Glutamatergic neuron (in vitro differentiated cells): ENCODE data around the gene ZNF649. TPM values are rescaled to one million over a fixed set of nuclear protein-coding genes. Genes with fewer than 3 reads are reported as not detected.

Experiments
- DNase-seq: peaks from one replicate; pipeline ENCODE4 v3.0.0; 2022
- H3K27ac Mint-ChIP-seq: one replicate; pipeline ENCODE4 v1.8.0; 2020; ENCODE audit warnings: mild to moderate bottlenecking, mixed read lengths, inconsistent platforms; ENCODE audit not compliant: unreplicated experiment
- H3K27me3 Mint-ChIP-seq: one replicate; pipeline ENCODE4 v1.8.0; 2020; ENCODE audit warnings: mild to moderate bottlenecking, moderate library complexity, mixed read lengths, inconsistent platforms; ENCODE audit not compliant: unreplicated experiment
- H3K36me3 Mint-ChIP-seq: one replicate; pipeline ENCODE4 v1.8.0; 2020; ENCODE audit warnings: mild to moderate bottlenecking, mixed read lengths, inconsistent platforms; ENCODE audit not compliant: unreplicated experiment
- H3K4me1 Mint-ChIP-seq: one replicate; pipeline ENCODE4 v1.8.0; 2020; ENCODE audit warnings: mild to moderate bottlenecking, low read depth, mixed read lengths, inconsistent platforms; ENCODE audit not compliant: unreplicated experiment
- H3K4me3 Mint-ChIP-seq: one replicate; pipeline ENCODE4 v1.8.0; 2020; ENCODE audit warnings: mild to moderate bottlenecking, mixed read lengths, inconsistent platforms; ENCODE audit not compliant: unreplicated experiment
- H3K9me3 Mint-ChIP-seq: one replicate; pipeline ENCODE4 v1.8.0; 2020; ENCODE audit warnings: mild to moderate bottlenecking, moderate library complexity, mixed read lengths, inconsistent platforms; ENCODE audit not compliant: unreplicated experiment
- CTCF ChIP-seq: fragments of 200-600 bp; sonication (generic); IDR thresholded peaks from one replicate; pipeline ENCODE4 v1.5.0; 2021; ENCODE audit not compliant: partially characterized antibody, unreplicated experiment
- total RNA-seq: library from RNA; stranded (reverse); fragmentation: NEBNext Ultra II Directional; extraction: Animal tissue kit (Norgen Biotek cat#: 25700); gene quantifications from one replicate; pipeline ENCODE4 v1.2.1, GENCODE V29; 2021; ENCODE audit not compliant: unreplicated experiment

The ZNF649 gene
- total RNA-seq, 1 donor from 2014 or later = 19.2 TPM

GRCh38 chr19:51931921-51932320 lies 27.1 kb upstream of the ZNF649 start:
- peaks cover 7% of the 10 kb centered on the region for H3K27me3 Mint-ChIP-seq
- peaks cover 24% of the 10 kb centered on the region for H3K36me3 Mint-ChIP-seq
- H3K9me3 Mint-ChIP-seq = peaks cover 7% of the 10 kb centered on the region
- no peak for DNase-seq
- no peak for TF ChIP-seq CTCF
- no peak overlapping the region for H3K4me3 Mint-ChIP-seq
- no peak overlapping the region for H3K27ac Mint-ChIP-seq
- peaks cover 5% of the 10 kb centered on the region for H3K4me1 Mint-ChIP-seq

- Mint-ChIP-seq H3K4me1 (peaks cover 5% of the 10 kb centered on the region), H3K9me3 (peaks cover 16% of the 10 kb centered on the region), H3K36me3 (peaks cover 32% of the 10 kb centered on the region)
These were observed 23.0 kb upstream of the ZNF649 start for GRCh38 chr19:51927859-51928258.

GRCh38 chr19:51926784-51927741 lies 22.2 kb upstream of the ZNF649 start, which contains the start of gene ZNF613:
Gene ZNF613 (plus strand): TSS chr19:51927472. CDS start chr19:51936221, 8,749 bp downstream.
- Mint-ChIP-seq H3K9me3 (peaks cover 16% of the 10 kb centered on the region), H3K36me3 (peaks cover 35% of the 10 kb centered on the region), H3K4me3 (peak within 1 kb of the TSS; percentile 100), H3K27me3 (peaks cover 13% of the 10 kb centered on the region), H3K4me1 (peaks cover 5% of the 10 kb centered on the region), H3K27ac (peak within 1 kb of the TSS; percentile 100)
- DNase-seq = peak; percentile 81
- TF ChIP-seq CTCF = no peak

More at GRCh38 chr19:51927859-51928258, 23.0 kb upstream of the ZNF649 start:
- no peak for DNase-seq
- H3K27ac Mint-ChIP-seq = peak overlapping the region; percentile 100
- no peak for TF ChIP-seq CTCF
- peak overlapping the region; percentile 100 for H3K4me3 Mint-ChIP-seq
- H3K27me3 Mint-ChIP-seq = peaks cover 13% of the 10 kb centered on the region

GRCh38 chr19:51926426-51926783 lies 21.6 kb upstream of the ZNF649 start:
- H3K27ac Mint-ChIP-seq = peak overlapping the region; percentile 100
- H3K36me3 Mint-ChIP-seq = peaks cover 36% of the 10 kb centered on the region
- H3K9me3 Mint-ChIP-seq = peaks cover 18% of the 10 kb centered on the region
- H3K4me3 Mint-ChIP-seq = peak overlapping the region; percentile 100
- TF ChIP-seq CTCF = no peak
- peaks cover 5% of the 10 kb centered on the region for H3K4me1 Mint-ChIP-seq
- H3K27me3 Mint-ChIP-seq = peaks cover 13% of the 10 kb centered on the region
- DNase-seq = no peak

GRCh38 chr19:51921949-51922348 lies 17.1 kb upstream of the ZNF649 start:
- peaks cover 29% of the 10 kb centered on the region for H3K9me3 Mint-ChIP-seq
- H3K27ac Mint-ChIP-seq = no peak overlapping the region
- no peaks in the 10 kb centered on the region for H3K4me1 Mint-ChIP-seq
- no peak for TF ChIP-seq CTCF
- H3K36me3 Mint-ChIP-seq = peaks cover 37% of the 10 kb centered on the region
- H3K4me3 Mint-ChIP-seq = no peak overlapping the region
- H3K27me3 Mint-ChIP-seq = peaks cover 6% of the 10 kb centered on the region
- DNase-seq = peak; percentile 32
